GM12878 (cell line): Measurements from ENCODE around the gene PAPLN. TPM values are rescaled to one million over a fixed set of nuclear protein-coding genes. Genes with fewer than 3 reads are reported as not detected.

Experiments
- ATAC-seq: fragments of 200-7000 bp; cut with Tn5 transposase; 3 replicates; pipeline ENCODE4 v1.9.1; 2020; ENCODE audit warnings: mild to moderate bottlenecking, moderate library complexity
- BruUV-seq: library from RNA; stranded (reverse); fragments of 400-500 nt; replicated peaks from 2 replicates; lab custom pipeline; 2021; lab: Mats Ljungman, UMichigan
- CTCF ChIA-PET: fragments of 300-600 bp; sonication (Branson Sonifier 250); formaldehyde crosslinking; extraction: SDS; loops from one replicate; lab custom pipeline; 2021; ENCODE audit warnings: inconsistent platforms; lab: Yijun Ruan, JAX
- POLR2A ChIA-PET: fragments of 350-600 bp; formaldehyde crosslinking; extraction: SDS; loops from one replicate; lab custom pipeline; 2021; ENCODE audit warnings: inconsistent platforms; lab: Charles Lee
- RAD21 ChIA-PET: fragments of 300-600 bp; sonication (Branson Sonifier 250); formaldehyde crosslinking; loops from one replicate; lab custom pipeline; 2023; ENCODE audit warnings: antibody characterized with exemption; ENCODE audit not compliant: unreplicated experiment; lab: Charles Lee
- SMC1A ChIA-PET: fragments of 300-600 bp; sonication (Branson Sonifier 250); formaldehyde crosslinking; loops from one replicate; lab custom pipeline; 2023; ENCODE audit not compliant: unreplicated experiment, uncharacterized antibody; lab: Charles Lee
- DNase-seq: peaks from one replicate; pipeline ENCODE4 v3.0.0-alpha.2; 2011; ENCODE audit warnings: low read depth, low spot score
- FAIRE-seq: peaks from 3 replicates; lab custom pipeline; 2011; peaks lifted over from hg19 to GRCh38; lab: Jason Lieb, UNC
- H2AFZ ChIP-seq: 2 replicates; pipeline ENCODE4 v1.6.0; 2011; ENCODE audit warnings: low read depth, low read length, control low read depth; ENCODE audit not compliant: control insufficient read depth
- H3K27ac ChIP-seq: 2 replicates; pipeline ENCODE4 v1.5.1; 2011; ENCODE audit warnings: control low read depth; ENCODE audit not compliant: control insufficient read depth, insufficient read depth
- H3K27me3 ChIP-seq, 2 experiments: replicated peaks in 1 of 2; 2 replicates each; pipeline versions ENCODE4 v1.6.0 to v1.6.1; 2011; ENCODE audit warnings: low read length in 1 of 2; ENCODE audit not compliant: control insufficient read depth in 2 of 2, insufficient read depth in 2 of 2
- H3K36me3 ChIP-seq, 2 experiments: 2 replicates each; pipeline ENCODE4 v1.5.1; 2011; ENCODE audit warnings: low read length in 1 of 2; ENCODE audit not compliant: control insufficient read depth in 2 of 2, insufficient read depth in 2 of 2
- H3K4me1 ChIP-seq: 2 replicates; pipeline ENCODE4 v1.6.1; 2011; ENCODE audit warnings: mild to moderate bottlenecking, low read length, moderate library complexity, mixed read lengths; ENCODE audit not compliant: control insufficient read depth, insufficient read depth
- H3K4me2 ChIP-seq: 2 replicates; pipeline ENCODE4 v1.6.0; 2011; ENCODE audit warnings: control low read depth; ENCODE audit not compliant: control insufficient read depth, insufficient read depth
- H3K4me3 ChIP-seq: fragments of 200-600 bp; sonication (generic); 2 replicates; pipeline ENCODE4 v1.5.1; 2016
- H3K79me2 ChIP-seq: 2 replicates; pipeline ENCODE4 v1.6.0; 2011; ENCODE audit warnings: low read length; ENCODE audit not compliant: control insufficient read depth, insufficient read depth
- H3K9ac ChIP-seq: 2 replicates; pipeline ENCODE4 v1.8.0; 2011; ENCODE audit warnings: low read length, control low read depth, mixed read lengths; ENCODE audit not compliant: control insufficient read depth, insufficient read depth
- H3K9me3 ChIP-seq: replicated peaks from 3 replicates; pipeline ENCODE4 v1.5.1; 2011; ENCODE audit warnings: mild to moderate bottlenecking, low read length; ENCODE audit not compliant: control insufficient read depth, insufficient read depth
- H4K20me1 ChIP-seq: 2 replicates; pipeline ENCODE4 v1.6.0; 2011; ENCODE audit not compliant: control insufficient read depth, insufficient read depth
- CBFB ChIP-seq: IDR thresholded peaks from 2 replicates; pipeline ENCODE4 v1.6.1; 2016; ENCODE audit warnings: antibody characterized with exemption, low read depth
- CHD4 ChIP-seq: fragments of 200-600 bp; sonication (generic); IDR thresholded peaks from 2 replicates; pipeline ENCODE4 v1.6.1; 2016; ENCODE audit warnings: mild to moderate bottlenecking
- IRF5 ChIP-seq: fragments of 450-650 bp; IDR thresholded peaks from 2 replicates; pipeline ENCODE4 v1.6.1; 2017; ENCODE audit warnings: borderline replicate concordance
- JUND ChIP-seq: IDR thresholded peaks from 2 replicates; pipeline ENCODE4 v1.6.1; 2012; ENCODE audit warnings: low read depth, mild to moderate bottlenecking, low read length, improper control_type of control experiment, moderate library complexity
- LARP7 ChIP-seq: fragments of 450-650 bp; IDR thresholded peaks from 2 replicates; pipeline ENCODE4 v1.6.1; 2017; ENCODE audit warnings: mild to moderate bottlenecking
- MAX ChIP-seq: IDR thresholded peaks from 2 replicates; pipeline ENCODE4 v1.6.1; 2012; ENCODE audit warnings: low read depth, low read length, improper control_type of control experiment
- MTA2 ChIP-seq: fragments of 450-650 bp; IDR thresholded peaks from 2 replicates; pipeline ENCODE4 v1.6.1; 2016; ENCODE audit warnings: low read depth, mild to moderate bottlenecking, moderate library complexity
- MYB ChIP-seq: fragments of 150-350 bp; IDR thresholded peaks from 2 replicates; pipeline ENCODE4 v1.6.1; 2014; ENCODE audit warnings: mild to moderate bottlenecking, low read depth, low read length, borderline replicate concordance
- NKRF ChIP-seq: fragments of 450-650 bp; conservative IDR thresholded peaks from 2 replicates; pipeline ENCODE4 v1.6.1; 2017; ENCODE audit warnings: mild to moderate bottlenecking, moderate library complexity
- PAX5 ChIP-seq: IDR thresholded peaks from 2 replicates; pipeline ENCODE4 v1.6.1; 2011; ENCODE audit warnings: low read depth, low read length, borderline replicate concordance
- POLR2AphosphoS5 ChIP-seq: IDR thresholded peaks from 2 replicates; pipeline ENCODE4 v1.6.1; 2011; ENCODE audit warnings: mild to moderate bottlenecking, low read length, inconsistent platforms
- SIX5 ChIP-seq: IDR thresholded peaks from 2 replicates; pipeline ENCODE4 v1.6.1; 2011; ENCODE audit warnings: mild to moderate bottlenecking, low read depth, low read length, moderate library complexity; ENCODE audit not compliant: severe bottlenecking
- STAT3 ChIP-seq: IDR thresholded peaks from 2 replicates; pipeline ENCODE4 v1.6.1; 2011; ENCODE audit warnings: low read depth, low read length, improper control_type of control experiment
- ZBTB4 ChIP-seq: fragments of 450-650 bp; formaldehyde crosslinking; IDR thresholded peaks from 2 replicates; pipeline ENCODE4 v1.4.0; 2022; ENCODE audit warnings: mild to moderate bottlenecking, moderate library complexity
- ZNF622 ChIP-seq: fragments of 450-650 bp; IDR thresholded peaks from 2 replicates; pipeline ENCODE4 v1.6.1; 2017; ENCODE audit warnings: mild to moderate bottlenecking, inconsistent platforms
- WGBS: methylation state at CpG from one replicate; pipeline ENCODE4 v1.1.6; 2016; ENCODE audit warnings: low lambda C conversion rate; ENCODE audit not compliant: insufficient replicate concordance, insufficient coverage; ENCODE audit errors: missing lambda C conversion rate; 5-methylcytosine and 5-hydroxymethylcytosine counted together
- in situ Hi-C: fragments of 300-500 bp; cut with MboI; formaldehyde crosslinking; loops from 9 replicates; pipeline ENCODE4 v1.14.3; 2018; ENCODE audit warnings: mixed read lengths
- intact Hi-C: fragments of 100-400 bp; cut with micrococcal nuclease; formaldehyde crosslinking; loops from one replicate; pipeline ENCODE4 v1.14.2; 2022; ENCODE audit not compliant: unreplicated experiment
- polyA plus RNA-seq, 11 experiments: library from polyadenylated mRNA; depleted of rRNA in 4 of 11; unstranded in 6 of 11; stranded (reverse) in 5 of 11; fragments of >200 nt; fragmentation: Nextera tagmentation in 4 of 11; fragmentation: Illumina TruSeq in 1 of 11; extraction: Ambion mirVana in 4 of 11; extraction: Trizol in 1 of 11; gene quantifications; 1 replicate in 1 of 11; 2 replicates in 10 of 11; pipeline versions ENCODE4 v1.2.1 to v1.2.3, GENCODE V29; 2011 to 2016; ENCODE audit warnings: inconsistent platforms in 2 of 11, missing spikeins in 2 of 11, low read depth in 1 of 11
- total RNA-seq, 4 experiments: library from RNA; depleted of rRNA in 3 of 4; stranded (reverse); fragments of >200 nt in 3 of 4; fragmentation: Illumina TruSeq in 1 of 4; extraction: Trizol in 1 of 4; gene quantifications; 2 replicates each; pipeline versions ENCODE4 v1.2.1 to v1.2.3, GENCODE V29; 2013 to 2021

The PAPLN gene
- total and polyA plus RNA-seq, 10 of the 15 experiments (the other 5 are each of a cell fraction or from before 2014, with no cell fraction given), result 1.8 to 19.8 (median 7.4) TPM

GRCh38 chr14:73241481-73242165, 4.3 kb downstream of the PAPLN start:
- H3K79me2 ChIP-seq, result no peaks in the 10 kb centered on the region; the same call in 1 of the 2 replicates
- FAIRE-seq (no peak), DNase-seq (no peak), ATAC-seq (no peak)
- RAD21 ChIA-PET, result interaction anchor here (0.8 to 1.3 kb wide), 5 partner anchors 10 to 230 kb away, joined by 3 to 5 read pairs (median 3); no protein-coding TSS in a partner anchor
- H3K27me3 ChIP-seq, result peaks cover 8 to 16% of the 10 kb centered on the region in 2 experiments
- BruUV-seq, result no TSS peak
- intact Hi-C loops (no loop called here), in situ Hi-C loops (no loop called here)
- no peak overlapping the region for H3K4me3 ChIP-seq
- H3K4me1 ChIP-seq, result peaks cover 50% of the 10 kb centered on the region
- CTCF ChIA-PET, result interaction anchor here (0.6 to 1.4 kb wide), 4 partner anchors 53 to 230 kb away, joined by 3 to 4 read pairs (median 3); no protein-coding TSS in a partner anchor
- H3K4me2 ChIP-seq, result no peak overlapping the region; the same call in 1 of the 2 replicates
- no peak for TF ChIP-seq SIX5
- TF ChIP-seq CBFB, result no peak
- no peak for TF ChIP-seq MAX
- no peak for TF ChIP-seq CHD4
- TF ChIP-seq MTA2, result no peak
- no peak for TF ChIP-seq ZBTB4 (CRISPR knock-in tag)
- TF ChIP-seq ZNF622, result no peak
- no peak for TF ChIP-seq LARP7
- no peak for TF ChIP-seq JUND
- TF ChIP-seq STAT3, result no peak
- no peak for TF ChIP-seq POLR2AphosphoS5
- no peak for TF ChIP-seq IRF5
- TF ChIP-seq PAX5, result no peak
- TF ChIP-seq NKRF, result no peak
- TF ChIP-seq MYB, result no peak
- POLR2A ChIA-PET, result interaction anchor here (1.3 to 1.7 kb wide), 2 partner anchors 10 to 48 kb away, joined by 5 to 6 read pairs; no protein-coding TSS in a partner anchor
- H3K9ac ChIP-seq, result no peak overlapping the region
- no peak overlapping the region for H3K27ac ChIP-seq
- H3K36me3 ChIP-seq, result no peaks in the 10 kb centered on the region
- H4K20me1 ChIP-seq, result 0 out of 2 replicates have a peak, but pooled peaks cover 4% of the 10 kb centered on the region
- H3K9me3 ChIP-seq, result no peaks in the 10 kb centered on the region; the same call in 2 of the 3 replicates
- SMC1A ChIA-PET, result interaction anchor here (1.1 to 2.1 kb wide), 2 partner anchors 21 to 231 kb away, joined by 3 to 8 read pairs; no protein-coding TSS in a partner anchor
- no peak overlapping the region for H2AFZ ChIP-seq
- WGBS, result 95% methylated on average over 19 of the region's 19 CpGs
